ENCODE data around the gene RNF225. TPM values are rescaled to one million over a fixed set of nuclear protein-coding genes. Genes with fewer than 3 reads are reported as not detected.

RNF225 gene
- total and polyA plus RNA-seq, 10 of the 15 experiments (the other 5 are each of a cell fraction or from before 2014, with no cell fraction given): 0.27 to 0.28 TPM; not detected in 8

- no peak overlapping the region for H3K4me3 ChIP-seq
- H3K9ac ChIP-seq (ENCODE audit: control insufficient read depth, insufficient read depth, low read length): no peak overlapping the region
- no peak for DNase-seq (ENCODE audit: low read depth, low spot score)
- H3K27me3 ChIP-seq (replicated peaks in 1 of 2; ENCODE audit: control insufficient read depth in 2 of 2, insufficient read depth in 2 of 2, low read length in 1 of 2): no peaks in the 10 kb centered on the region
- FAIRE-seq: no peak
- SMC1A ChIA-PET (ENCODE audit: uncharacterized antibody, unreplicated experiment): interaction anchor here (0.6 kb wide), 1 partner anchor 682 kb away, joined by 4 read pairs; no protein-coding TSS in a partner anchor
- no peak overlapping the region for H3K27ac ChIP-seq (ENCODE audit: control insufficient read depth, insufficient read depth)
- H3K36me3 ChIP-seq (ENCODE audit: control insufficient read depth in 2 of 2, insufficient read depth in 2 of 2, low read length in 1 of 2): peaks cover 8 to 17% of the 10 kb centered on the region in 2 experiments
- no peak overlapping the region for H3K4me2 ChIP-seq (ENCODE audit: control insufficient read depth, insufficient read depth)
- ATAC-seq: no peak
- no peaks in the 10 kb centered on the region for H3K4me1 ChIP-seq (ENCODE audit: control insufficient read depth, insufficient read depth, low read length)
- no peak overlapping the region for H2AFZ ChIP-seq (ENCODE audit: control insufficient read depth, low read depth, low read length)
- peaks cover 6% of the 10 kb centered on the region for H3K9me3 ChIP-seq (replicated peaks; ENCODE audit: control insufficient read depth, insufficient read depth, low read length)
- RAD21 ChIA-PET (ENCODE audit: unreplicated experiment): no interaction called here
- no peaks in the 10 kb centered on the region for H3K79me2 ChIP-seq (ENCODE audit: control insufficient read depth, insufficient read depth, low read length)
- no TSS peak for BruUV-seq (replicated peaks)
- 91% methylated on average over 5 of the region's 5 CpGs for WGBS (ENCODE audit: insufficient coverage, insufficient replicate concordance, low lambda C conversion rate, missing lambda C conversion rate)
- CTCF ChIA-PET: no interaction called here
- no peaks in the 10 kb centered on the region for H4K20me1 ChIP-seq (ENCODE audit: control insufficient read depth, insufficient read depth)
- intact Hi-C loops (cut with micrococcal nuclease; ENCODE audit: unreplicated experiment) (no loop called here), in situ Hi-C loops (cut with MboI) (no loop called here)
- POLR2A ChIA-PET: no interaction called here
- no peak for TF ChIP-seq MEF2A (IDR thresholded peaks at IDR 0.05; ENCODE audit: insufficient read depth, low read depth, low read length)
- TF ChIP-seq, protein P1, sequence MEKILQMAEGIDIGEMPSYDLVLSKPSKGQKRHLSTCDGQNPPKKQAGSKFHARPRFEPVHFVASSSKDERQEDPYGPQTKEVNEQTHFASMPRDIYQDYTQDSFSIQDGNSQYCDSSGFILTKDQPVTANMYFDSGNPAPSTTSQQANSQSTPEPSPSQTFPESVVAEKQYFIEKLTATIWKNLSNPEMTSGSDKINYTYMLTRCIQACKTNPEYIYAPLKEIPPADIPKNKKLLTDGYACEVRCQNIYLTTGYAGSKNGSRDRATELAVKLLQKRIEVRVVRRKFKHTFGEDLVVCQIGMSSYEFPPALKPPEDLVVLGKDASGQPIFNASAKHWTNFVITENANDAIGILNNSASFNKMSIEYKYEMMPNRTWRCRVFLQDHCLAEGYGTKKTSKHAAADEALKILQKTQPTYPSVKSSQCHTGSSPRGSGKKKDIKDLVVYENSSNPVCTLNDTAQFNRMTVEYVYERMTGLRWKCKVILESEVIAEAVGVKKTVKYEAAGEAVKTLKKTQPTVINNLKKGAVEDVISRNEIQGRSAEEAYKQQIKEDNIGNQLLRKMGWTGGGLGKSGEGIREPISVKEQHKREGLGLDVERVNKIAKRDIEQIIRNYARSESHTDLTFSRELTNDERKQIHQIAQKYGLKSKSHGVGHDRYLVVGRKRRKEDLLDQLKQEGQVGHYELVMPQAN (conservative IDR thresholded peaks at IDR 0.05): no peak
- no peak for TF ChIP-seq EGR1 (IDR thresholded peaks at IDR 0.05; ENCODE audit: borderline replicate concordance in 1 of 2, low read depth in 2 of 2, low read length in 2 of 2)
- TF ChIP-seq NFXL1 (IDR thresholded peaks at IDR 0.05; ENCODE audit: borderline replicate concordance): no peak
- TF ChIP-seq POLR2A (IDR thresholded peaks at IDR 0.05; ENCODE audit: low read depth, low read length): no peak
- TF ChIP-seq NFYA (IDR thresholded peaks at IDR 0.05; ENCODE audit: borderline replicate concordance, low read depth, low read length): no peak
- TF ChIP-seq CHD1 (IDR thresholded peaks at IDR 0.05; ENCODE audit: low read depth, low read length): no peak
- no peak for TF ChIP-seq MYB (IDR thresholded peaks at IDR 0.05; ENCODE audit: borderline replicate concordance, low read depth, low read length)
- TF ChIP-seq BCLAF1 (IDR thresholded peaks at IDR 0.05): no peak
- no peak for TF ChIP-seq SRF (IDR thresholded peaks at IDR 0.05; ENCODE audit: low read depth in 2 of 2, low read length in 2 of 2)
- TF ChIP-seq SMARCA5 (IDR thresholded peaks at IDR 0.05): no peak
- TF ChIP-seq, protein P2, sequence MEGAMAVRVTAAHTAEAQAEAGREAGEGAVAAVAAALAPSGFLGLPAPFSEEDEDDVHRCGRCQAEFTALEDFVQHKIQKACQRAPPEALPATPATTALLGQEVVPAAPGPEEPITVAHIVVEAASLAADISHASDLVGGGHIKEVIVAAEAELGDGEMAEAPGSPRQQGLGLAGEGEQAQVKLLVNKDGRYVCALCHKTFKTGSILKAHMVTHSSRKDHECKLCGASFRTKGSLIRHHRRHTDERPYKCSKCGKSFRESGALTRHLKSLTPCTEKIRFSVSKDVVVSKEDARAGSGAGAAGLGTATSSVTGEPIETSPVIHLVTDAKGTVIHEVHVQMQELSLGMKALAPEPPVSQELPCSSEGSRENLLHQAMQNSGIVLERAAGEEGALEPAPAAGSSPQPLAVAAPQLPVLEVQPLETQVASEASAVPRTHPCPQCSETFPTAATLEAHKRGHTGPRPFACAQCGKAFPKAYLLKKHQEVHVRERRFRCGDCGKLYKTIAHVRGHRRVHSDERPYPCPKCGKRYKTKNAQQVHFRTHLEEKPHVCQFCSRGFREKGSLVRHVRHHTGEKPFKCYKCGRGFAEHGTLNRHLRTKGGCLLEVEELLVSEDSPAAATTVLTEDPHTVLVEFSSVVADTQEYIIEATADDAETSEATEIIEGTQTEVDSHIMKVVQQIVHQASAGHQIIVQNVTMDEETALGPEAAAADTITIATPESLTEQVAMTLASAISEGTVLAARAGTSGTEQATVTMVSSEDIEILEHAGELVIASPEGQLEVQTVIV (IDR thresholded peaks at IDR 0.05; ENCODE audit: borderline replicate concordance, partially characterized antibody): no peak
- TF ChIP-seq ZBTB4 (CRISPR knock-in tag; IDR thresholded peaks at IDR 0.05): no peak
- no peak for TF ChIP-seq EED (IDR thresholded peaks at IDR 0.05; ENCODE audit: low read depth)
- TF ChIP-seq PML (IDR thresholded peaks at IDR 0.05; ENCODE audit: low read length): no peak
Observed at GRCh38 chr19:58416604-58417003, 21.1 kb downstream of the RNF225 start.
